WI38 (cell line): ENCODE measurements around the gene MYO1D.

Experiments
- H3K4me3 ChIP-seq: 2 replicates; pipeline ENCODE4 v1.5.1; 2011; ENCODE audit warnings: low read depth, mild to moderate bottlenecking, control low read depth, low read length
- CTCF ChIP-seq: IDR thresholded peaks from 2 replicates; pipeline ENCODE4 v1.5.1; 2012; ENCODE audit warnings: low read depth, mild to moderate bottlenecking, control low read depth, low read length

Gene MYO1D

GRCh38 chr17:32542186-32542585 lies 334.7 kb downstream of the MYO1D start:
- no peak overlapping the region for H3K4me3 ChIP-seq
- TF ChIP-seq CTCF = no peak

- TF ChIP-seq CTCF = no peak
Observed at GRCh38 chr17:32541640-32542039, 335.3 kb downstream of the MYO1D start.

GRCh38 chr17:32536736-32537643 lies 339.9 kb downstream of the MYO1D start:
- no peak for TF ChIP-seq CTCF
- no peak overlapping the region for H3K4me3 ChIP-seq

More at GRCh38 chr17:32541640-32542039, 335.3 kb downstream of the MYO1D start:
- no peak overlapping the region for H3K4me3 ChIP-seq

- no peak for TF ChIP-seq CTCF
- H3K4me3 ChIP-seq = no peak overlapping the region
Observed at GRCh38 chr17:32533296-32533695, 343.6 kb downstream of the MYO1D start.

GRCh38 chr17:32529604-32530003 lies 347.3 kb downstream of the MYO1D start:
- TF ChIP-seq CTCF = no peak

GRCh38 chr17:32528825-32529224 lies 348.1 kb downstream of the MYO1D start:
- H3K4me3 ChIP-seq = no peak overlapping the region
- no peak for TF ChIP-seq CTCF

More at GRCh38 chr17:32529604-32530003, 347.3 kb downstream of the MYO1D start:
- H3K4me3 ChIP-seq = no peak overlapping the region

GRCh38 chr17:32527146-32527545 lies 349.8 kb downstream of the MYO1D start:
- TF ChIP-seq CTCF = no peak
- H3K4me3 ChIP-seq = no peak overlapping the region
